Left lung (tissue), 10 donors: Measurements from ENCODE around the gene CLSTN3. TPM values are rescaled to one million over a fixed set of nuclear protein-coding genes. Genes with fewer than 3 reads are reported as not detected.

Experiments
- ATAC-seq: fragments of 200-7000 bp; cut with Tn5 transposase; one replicate; pipeline ENCODE4 v1.9.1; 2020; ENCODE audit warnings: moderate library complexity
- DNase-seq, 4 donors: peaks; one replicate each; pipeline ENCODE4 v3.0.0-alpha.2; 2013 to 2020
- H3K27ac ChIP-seq, 2 donors: fragments of 200-600 bp; sonication (generic) in 1 of 2; one replicate each; pipeline versions ENCODE4 v1.5.0 to v1.8.0; 2020 to 2021
- H3K27me3 ChIP-seq, 2 donors: fragments of 200-600 bp; sonication (generic) in 1 of 2; one replicate each; pipeline versions ENCODE4 v1.5.0 to v1.8.0; 2020 to 2021
- H3K36me3 ChIP-seq, 2 donors: fragments of 200-600 bp; sonication (generic) in 1 of 2; one replicate each; pipeline versions ENCODE4 v1.5.0 to v1.8.0; 2020 to 2021
- H3K4me1 ChIP-seq, 2 donors: fragments of 200-600 bp; one replicate each; pipeline ENCODE4 v1.8.0; 2021
- H3K4me3 ChIP-seq, 2 donors: fragments of 200-600 bp; sonication (generic) in 1 of 2; one replicate each; pipeline versions ENCODE4 v1.5.0 to v1.8.0; 2020 to 2021; ENCODE audit warnings: mild to moderate bottlenecking in 1 of 2
- H3K9me3 ChIP-seq, 2 donors: fragments of 200-600 bp; sonication (generic) in 1 of 2; one replicate each; pipeline versions ENCODE4 v1.5.0 to v1.8.0; 2020 to 2021
- intact Hi-C, 2 donors: fragments of 100-400 bp; cut with DNase I; formaldehyde crosslinking; loops; one replicate each; pipeline versions ENCODE4 v1.11.2 to v1.14.2; 2022
- polyA plus RNA-seq, 6 donors: library from polyadenylated mRNA; unstranded; fragments of 120-200 nt; gene quantifications; one replicate each; pipeline ENCODE4 v1.2.1, GENCODE V29; 2013; ENCODE audit not compliant: insufficient read length in 6 of 6
- total RNA-seq, 2 donors: library from RNA; stranded (reverse); fragmentation: NEBNext Ultra II Directional; extraction: Animal tissue kit (Norgen Biotek cat#: 25700); gene quantifications; one replicate each; pipeline ENCODE4 v1.2.1, GENCODE V29; 2021
- TF ChIP-seq, protein P1 (sequence below), 2 donors: fragments of 200-600 bp; sonication (generic) in 1 of 2; IDR thresholded peaks; one replicate each; pipeline versions ENCODE4 v1.5.0 to v1.8.0; 2021; ENCODE audit warnings: antibody characterized with exemption in 2 of 2
- donor health status: DM: no; HTN: yes; CAD: no.
- donor health status: DM: no; HTN: no; CAD: no.

Gene CLSTN3
- total and polyA plus RNA-seq, 8 donors, result 30.3 to 80.9 (median 63.0) TPM

DNA sequence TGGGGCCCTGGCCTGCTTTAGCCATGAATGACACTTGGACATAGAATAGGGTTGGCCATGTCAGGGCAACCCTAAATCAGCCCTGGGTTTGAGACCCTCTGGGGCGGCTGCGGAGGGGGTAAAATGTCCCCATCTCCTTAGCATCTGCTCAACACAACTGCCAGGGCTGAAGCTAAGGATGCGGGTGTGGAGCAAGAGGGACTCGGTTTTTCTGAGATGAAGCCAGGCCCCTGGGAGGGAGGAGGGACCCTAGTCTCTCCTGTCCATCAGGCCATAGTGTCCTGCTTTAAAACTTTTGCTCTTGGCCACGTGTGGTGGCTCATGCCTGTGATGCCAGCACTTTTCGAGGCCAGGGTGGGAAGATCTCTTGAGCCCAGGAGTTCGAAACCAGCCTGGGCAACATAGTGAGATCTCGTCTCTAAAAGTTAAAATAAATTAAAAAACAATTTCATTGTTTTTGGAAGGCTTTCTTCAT is 37.1 kb upstream of the CLSTN3 start:
- Histone ChIP-seq H3K27ac (peak overlapping the region; percentile 47 to 77), H3K4me1 (peaks cover 0 to 20% of the 10 kb centered on the region in 2 donors), H3K4me3 (no peak overlapping the region), H3K9me3 (no peaks in the 10 kb centered on the region), H3K27me3 (no peaks in the 10 kb centered on the region), H3K36me3 (peaks cover 0 to 34% of the 10 kb centered on the region in 2 donors)
- TF ChIP-seq, protein P1, sequence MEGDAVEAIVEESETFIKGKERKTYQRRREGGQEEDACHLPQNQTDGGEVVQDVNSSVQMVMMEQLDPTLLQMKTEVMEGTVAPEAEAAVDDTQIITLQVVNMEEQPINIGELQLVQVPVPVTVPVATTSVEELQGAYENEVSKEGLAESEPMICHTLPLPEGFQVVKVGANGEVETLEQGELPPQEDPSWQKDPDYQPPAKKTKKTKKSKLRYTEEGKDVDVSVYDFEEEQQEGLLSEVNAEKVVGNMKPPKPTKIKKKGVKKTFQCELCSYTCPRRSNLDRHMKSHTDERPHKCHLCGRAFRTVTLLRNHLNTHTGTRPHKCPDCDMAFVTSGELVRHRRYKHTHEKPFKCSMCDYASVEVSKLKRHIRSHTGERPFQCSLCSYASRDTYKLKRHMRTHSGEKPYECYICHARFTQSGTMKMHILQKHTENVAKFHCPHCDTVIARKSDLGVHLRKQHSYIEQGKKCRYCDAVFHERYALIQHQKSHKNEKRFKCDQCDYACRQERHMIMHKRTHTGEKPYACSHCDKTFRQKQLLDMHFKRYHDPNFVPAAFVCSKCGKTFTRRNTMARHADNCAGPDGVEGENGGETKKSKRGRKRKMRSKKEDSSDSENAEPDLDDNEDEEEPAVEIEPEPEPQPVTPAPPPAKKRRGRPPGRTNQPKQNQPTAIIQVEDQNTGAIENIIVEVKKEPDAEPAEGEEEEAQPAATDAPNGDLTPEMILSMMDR (IDR thresholded peaks at IDR 0.05), result no peak
- ATAC-seq, result no peak
- intact Hi-C loops, result loop anchor here in 1 of 2 donors (10.0 kb wide), 1 partner anchor 168 kb away; the partner anchor contains the start of gene ATN1
- DNase-seq, result no peak

DNA sequence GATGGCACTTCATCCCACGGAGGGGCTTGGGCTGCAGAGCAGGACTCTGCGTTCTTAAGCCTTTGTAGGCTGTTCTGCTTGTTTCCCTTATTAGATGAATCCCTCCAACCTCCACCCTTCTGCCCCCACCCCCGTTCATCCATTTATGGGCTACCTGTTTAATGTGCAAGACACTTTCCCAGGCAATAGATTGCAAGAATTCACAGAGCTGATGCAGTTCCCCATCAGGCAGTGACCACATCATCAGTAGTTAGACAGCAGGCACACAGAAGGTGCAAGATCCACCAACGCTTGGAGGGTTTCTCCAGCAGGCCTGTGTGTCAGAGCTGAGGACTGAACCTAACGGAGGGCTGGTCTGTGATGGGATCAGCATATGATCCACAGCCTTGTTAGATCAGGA is 36.7 kb upstream of the CLSTN3 start:
- intact Hi-C loops, result loop anchor here in 1 of 2 donors (10.0 kb wide), 1 partner anchor 169 kb away; the partner anchor contains the start of gene ATN1
- H3K4me3 ChIP-seq, result no peak overlapping the region
- H3K4me1 ChIP-seq, result peaks cover 0 to 20% of the 10 kb centered on the region in 2 donors
- ATAC-seq (no peak), DNase-seq (no peak)
- TF ChIP-seq, protein P1 (IDR thresholded peaks at IDR 0.05), result no peak
- peaks cover 0 to 34% of the 10 kb centered on the region in 2 donors for H3K36me3 ChIP-seq
- no peaks in the 10 kb centered on the region for H3K9me3 ChIP-seq
- no peaks in the 10 kb centered on the region for H3K27me3 ChIP-seq
- no peak overlapping the region for H3K27ac ChIP-seq

DNA sequence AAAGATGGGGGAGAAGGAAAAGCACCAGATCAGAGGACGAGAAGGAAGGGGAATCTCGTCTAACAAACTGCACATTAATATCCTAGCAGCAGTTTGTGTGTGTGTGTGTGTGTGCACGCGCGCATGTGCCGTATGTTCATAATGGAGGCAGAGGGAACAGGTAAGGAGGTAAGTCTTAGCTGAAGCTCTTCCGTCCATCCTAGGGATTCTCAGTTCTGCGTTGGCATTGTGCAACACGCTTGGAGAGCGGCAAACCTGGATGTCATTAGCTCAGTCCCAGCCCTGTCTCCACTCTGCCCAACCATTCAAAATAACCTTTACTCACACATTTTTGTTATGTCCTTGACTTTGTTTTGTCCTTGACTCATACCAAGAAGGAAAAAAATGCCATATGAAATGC is 36.3 kb upstream of the CLSTN3 start:
- Histone ChIP-seq H3K27ac (no peak overlapping the region), H3K9me3 (no peaks in the 10 kb centered on the region), H3K4me1 (peaks cover 0 to 20% of the 10 kb centered on the region in 2 donors), H3K36me3 (peaks cover 0 to 35% of the 10 kb centered on the region in 2 donors), H3K27me3 (no peaks in the 10 kb centered on the region), H3K4me3 (no peak overlapping the region)
- TF ChIP-seq, protein P1 (IDR thresholded peaks at IDR 0.05), result no peak
- ATAC-seq (no peak), DNase-seq (no peak)
- intact Hi-C loops, result loop anchor here in 1 of 2 donors (10.0 kb wide), 1 partner anchor 169 kb away; the partner anchor contains the start of gene ATN1

DNA sequence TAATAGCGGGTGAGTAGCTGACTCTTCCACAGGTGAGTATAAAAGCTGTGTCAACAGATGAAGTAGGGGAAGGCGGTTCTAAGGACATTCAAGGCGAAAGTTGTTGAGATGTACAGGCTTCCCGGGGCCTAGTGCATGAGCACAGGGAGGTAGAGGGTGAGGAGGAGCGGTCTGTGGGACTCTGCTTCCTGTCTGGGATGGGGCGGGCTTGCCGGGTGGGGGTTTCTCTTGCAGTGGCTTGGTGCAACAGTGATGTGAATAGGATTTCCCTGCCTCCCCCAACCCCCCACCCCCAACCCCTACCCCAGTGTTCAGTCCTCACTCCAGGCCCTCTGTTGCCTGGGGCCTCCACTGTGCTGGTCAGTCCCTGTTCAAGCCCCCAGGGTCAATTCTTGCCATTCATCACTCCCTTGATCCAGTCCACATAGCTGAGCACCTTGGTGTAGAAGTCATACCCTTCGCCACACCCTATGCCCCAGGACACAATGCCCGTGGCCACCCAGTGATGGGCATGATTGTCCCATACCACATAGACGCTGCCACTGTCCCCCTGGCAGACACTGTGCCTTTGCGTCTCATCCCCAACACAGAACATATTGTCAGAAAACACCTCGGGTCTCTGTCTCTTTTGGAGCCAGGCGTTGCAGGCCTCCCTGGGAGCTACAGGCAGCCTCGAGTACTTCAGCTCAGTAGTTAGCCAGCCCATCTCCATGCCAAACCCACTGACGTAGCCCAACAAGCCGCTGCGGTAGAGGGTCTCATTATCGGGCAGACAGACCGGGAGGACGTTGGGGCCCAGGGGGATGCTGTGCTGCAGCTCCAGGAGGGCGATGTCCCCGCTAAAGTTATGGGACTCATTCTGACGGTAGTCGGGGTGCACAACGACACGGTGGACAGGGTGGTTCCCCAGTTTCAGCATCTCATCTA is 33.9 kb upstream of the CLSTN3 start:
- Histone ChIP-seq H3K4me1 (peaks cover 0 to 20% of the 10 kb centered on the region in 2 donors), H3K27me3 (no peaks in the 10 kb centered on the region), H3K27ac (no peak overlapping the region), H3K4me3 (no peak overlapping the region), H3K36me3 (peaks cover 0 to 49% of the 10 kb centered on the region in 2 donors), H3K9me3 (no peaks in the 10 kb centered on the region)
- TF ChIP-seq, protein P1 (IDR thresholded peaks at IDR 0.05), result no peak
- ATAC-seq (peak; percentile 41), DNase-seq (no peak)
- intact Hi-C loops, result loop anchor here in 1 of 2 donors (10.0 kb wide), 1 partner anchor 171 kb away; the partner anchor contains the start of gene ATN1

DNA sequence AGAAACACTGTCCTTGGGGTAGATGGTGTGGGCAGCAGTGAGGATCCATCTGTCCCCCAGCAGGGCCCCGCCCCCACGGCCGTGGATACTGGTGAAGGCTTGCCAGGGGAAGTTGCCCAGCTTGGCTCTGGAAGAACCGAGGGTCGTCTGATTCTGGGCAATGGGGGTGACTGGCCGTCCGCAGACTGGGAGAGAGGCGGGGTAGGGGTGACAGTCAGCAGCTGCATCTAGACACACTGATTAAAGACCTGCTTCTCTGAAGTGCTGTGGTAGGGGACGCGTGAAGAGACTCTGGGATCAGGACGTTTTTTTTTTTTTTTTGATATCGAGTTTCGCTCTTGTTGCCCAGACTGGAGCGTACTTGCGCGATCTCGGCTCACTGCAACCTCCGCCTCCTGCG is 33.2 kb upstream of the CLSTN3 start:
- TF ChIP-seq, protein P1 (IDR thresholded peaks at IDR 0.05), result no peak
- H3K27ac ChIP-seq, result no peak overlapping the region
- peaks cover 0 to 20% of the 10 kb centered on the region in 2 donors for H3K4me1 ChIP-seq
- no peak overlapping the region for H3K4me3 ChIP-seq
- intact Hi-C loops, result loop anchor here in 1 of 2 donors (10.0 kb wide), 1 partner anchor 172 kb away; the partner anchor contains the start of gene ATN1
- H3K27me3 ChIP-seq, result no peaks in the 10 kb centered on the region
- ATAC-seq (no peak), DNase-seq (no peak)
- no peaks in the 10 kb centered on the region for H3K9me3 ChIP-seq
- peaks cover 0 to 56% of the 10 kb centered on the region in 2 donors for H3K36me3 ChIP-seq
